PFSK-1 (cell line): ENCODE data around the gene ESAM.

Source experiments
- POLR2AphosphoS5 ChIP-seq: IDR thresholded peaks from 2 replicates; pipeline ENCODE4 v1.6.1; 2012; ENCODE audit warnings: low read depth, mild to moderate bottlenecking, control low read depth, low read length, moderate library complexity
- REST ChIP-seq, 2 experiments: IDR thresholded peaks; 2 replicates each; pipeline versions ENCODE4 v1.6.1 to v1.8.0; 2011 to 2012; ENCODE audit warnings: low read depth in 2 of 2, low read length in 2 of 2, control low read depth in 1 of 2, inconsistent platforms in 1 of 2, mild to moderate bottlenecking in 1 of 2, moderate library complexity in 1 of 2; ENCODE audit not compliant: insufficient read depth in 1 of 2
- SIN3A ChIP-seq: IDR thresholded peaks from 2 replicates; pipeline ENCODE4 v1.6.1; 2012; ENCODE audit warnings: mild to moderate bottlenecking, low read length, moderate library complexity, borderline replicate concordance; ENCODE audit not compliant: insufficient read depth
- TAF1 ChIP-seq: IDR thresholded peaks from 2 replicates; pipeline ENCODE4 v1.6.1; 2012; ENCODE audit warnings: low read length, control low read depth, borderline replicate concordance; ENCODE audit not compliant: insufficient read depth

GRCh38 chr11:124779568-124779967 lies 17.5 kb upstream of the ESAM start:
- TF ChIP-seq POLR2AphosphoS5 (no peak), REST (IDR thresholded peaks at IDR 0.05; ENCODE audit: insufficient read depth in 1 of 2, low read depth in 2 of 2, low read length in 2 of 2) (no peak), SIN3A (no peak), TAF1 (no peak)
